Caco-2 (cell line): ENCODE results near the gene SCN1B. TPM values are rescaled to one million over a fixed set of nuclear protein-coding genes. Genes with fewer than 3 reads are reported as not detected.

Experiments used
- BruUV-seq: library from RNA; stranded (reverse); fragments of 400-500 nt; replicated peaks from 2 replicates; lab custom pipeline; 2021; lab: Mats Ljungman, UMichigan
- CTCF ChIA-PET: fragments of 300-600 bp; sonication (Branson Sonifier 250); formaldehyde crosslinking; loops from one replicate; lab custom pipeline; 2022; ENCODE audit warnings: antibody characterized with exemption; lab: Charles Lee
- POLR2A ChIA-PET: fragments of 300-600 bp; sonication (Branson Sonifier 250); formaldehyde crosslinking; loops from one replicate; lab custom pipeline; 2022; ENCODE audit warnings: antibody characterized with exemption; lab: Charles Lee
- DNase-seq, 2 experiments: peaks; one replicate each; pipeline versions ENCODE4 v3.0.0 to v3.0.0-alpha.2; 2020 to 2022
- H3K27me3 ChIP-seq: replicated peaks from 2 replicates; pipeline ENCODE4 v1.6.0; 2011; ENCODE audit warnings: low read length; ENCODE audit not compliant: control insufficient read depth, insufficient read depth
- H3K36me3 ChIP-seq: 2 replicates; pipeline ENCODE4 v1.5.1; 2011; ENCODE audit warnings: low read length; ENCODE audit not compliant: control insufficient read depth, insufficient read depth
- H3K4me1 ChIP-seq: fragments of 250-450 bp; sonication (Bioruptor Pico); 2 replicates; pipeline ENCODE4 v1.5.1; 2020; ENCODE audit warnings: mild to moderate bottlenecking
- H3K4me3 ChIP-seq: 2 replicates; pipeline ENCODE4 v1.5.1; 2011; ENCODE audit warnings: low read depth, mild to moderate bottlenecking, control low read depth, low read length
- H3K9me3 ChIP-seq: fragments of 250-450 bp; sonication (Bioruptor Pico); 2 replicates; pipeline ENCODE4 v1.5.1; 2020; ENCODE audit warnings: mild to moderate bottlenecking, moderate library complexity
- H3K27ac Mint-ChIP-seq: one replicate; pipeline ENCODE4 v1.8.0; 2022; ENCODE audit warnings: mixed read lengths; ENCODE audit not compliant: unreplicated experiment
- H3K27me3 Mint-ChIP-seq: one replicate; pipeline ENCODE4 v1.8.0; 2022; ENCODE audit warnings: mixed read lengths; ENCODE audit not compliant: insufficient read depth, unreplicated experiment
- H3K36me3 Mint-ChIP-seq: one replicate; pipeline ENCODE4 v1.8.0; 2022; ENCODE audit warnings: mild to moderate bottlenecking, mixed read lengths; ENCODE audit not compliant: insufficient read depth, unreplicated experiment
- H3K4me1 Mint-ChIP-seq: one replicate; pipeline ENCODE4 v1.8.0; 2022; ENCODE audit warnings: low read depth, mixed read lengths; ENCODE audit not compliant: unreplicated experiment
- H3K4me3 Mint-ChIP-seq: one replicate; pipeline ENCODE4 v1.8.0; 2022; ENCODE audit warnings: mild to moderate bottlenecking, moderate library complexity, mixed read lengths; ENCODE audit not compliant: unreplicated experiment
- H3K9me3 Mint-ChIP-seq: one replicate; pipeline ENCODE4 v1.8.0; 2022; ENCODE audit warnings: mixed read lengths; ENCODE audit not compliant: unreplicated experiment
- intact Hi-C: fragments of 100-400 bp; cut with micrococcal nuclease; formaldehyde crosslinking; loops from one replicate; pipeline ENCODE4 v1.10.0; 2022; ENCODE audit not compliant: unreplicated experiment
- total RNA-seq: library from RNA; stranded (reverse); gene quantifications from 2 replicates; pipeline ENCODE4 v1.2.3, GENCODE V29; 2022
- TF ChIP-seq, protein P1 (sequence below), 2 experiments: fragments of 200-600 bp in 1 of 2; IDR thresholded peaks; 1 replicate in 1 of 2; 2 replicates in 1 of 2; pipeline versions ENCODE4 v1.5.1 to v1.8.0; 2011 to 2022; ENCODE audit warnings: antibody characterized with exemption in 1 of 2, control low read depth in 1 of 2, inconsistent platforms in 1 of 2, low read depth in 1 of 2, low read length in 1 of 2, mild to moderate bottlenecking in 1 of 2, moderate library complexity in 1 of 2; ENCODE audit not compliant: insufficient read depth in 1 of 2, severe bottlenecking in 1 of 2, unreplicated experiment in 1 of 2

SCN1B gene
- total RNA-seq, 1 experiment from 2014 or later = 1.7 TPM

DNA sequence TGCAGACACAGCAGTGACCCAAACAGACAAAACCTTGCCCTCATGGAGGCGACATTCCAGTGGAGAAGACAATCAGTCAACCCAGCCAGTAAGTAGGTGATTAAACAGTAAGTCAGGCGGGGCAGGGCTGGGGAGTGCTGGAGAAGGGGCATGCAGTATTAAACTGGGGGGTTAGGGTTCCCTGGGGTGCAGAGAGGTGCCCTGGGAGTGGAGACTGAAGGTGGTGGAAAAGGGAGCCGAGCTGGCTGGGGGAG is 54.2 kb downstream of the SCN1B start:
- Mint-ChIP-seq H3K4me1 (peaks cover 14% of the 10 kb centered on the region), H3K27ac (no peak overlapping the region), H3K36me3 (no peaks in the 10 kb centered on the region), H3K4me3 (no peak overlapping the region), H3K27me3 (no peaks in the 10 kb centered on the region), H3K9me3 (no peaks in the 10 kb centered on the region)
- intact Hi-C loops = no loop called here
- H3K4me1 ChIP-seq = peaks cover 14% of the 10 kb centered on the region; the same call in 1 of the 2 replicates
- no peaks in the 10 kb centered on the region for H3K36me3 ChIP-seq
- BruUV-seq = no TSS peak
- POLR2A ChIA-PET = no interaction called here
- H3K27me3 ChIP-seq = no peaks in the 10 kb centered on the region
- H3K9me3 ChIP-seq = no peaks in the 10 kb centered on the region
- no peak overlapping the region for H3K4me3 ChIP-seq
- DNase-seq = no peak
- CTCF ChIA-PET = no interaction called here
- TF ChIP-seq, protein P1, sequence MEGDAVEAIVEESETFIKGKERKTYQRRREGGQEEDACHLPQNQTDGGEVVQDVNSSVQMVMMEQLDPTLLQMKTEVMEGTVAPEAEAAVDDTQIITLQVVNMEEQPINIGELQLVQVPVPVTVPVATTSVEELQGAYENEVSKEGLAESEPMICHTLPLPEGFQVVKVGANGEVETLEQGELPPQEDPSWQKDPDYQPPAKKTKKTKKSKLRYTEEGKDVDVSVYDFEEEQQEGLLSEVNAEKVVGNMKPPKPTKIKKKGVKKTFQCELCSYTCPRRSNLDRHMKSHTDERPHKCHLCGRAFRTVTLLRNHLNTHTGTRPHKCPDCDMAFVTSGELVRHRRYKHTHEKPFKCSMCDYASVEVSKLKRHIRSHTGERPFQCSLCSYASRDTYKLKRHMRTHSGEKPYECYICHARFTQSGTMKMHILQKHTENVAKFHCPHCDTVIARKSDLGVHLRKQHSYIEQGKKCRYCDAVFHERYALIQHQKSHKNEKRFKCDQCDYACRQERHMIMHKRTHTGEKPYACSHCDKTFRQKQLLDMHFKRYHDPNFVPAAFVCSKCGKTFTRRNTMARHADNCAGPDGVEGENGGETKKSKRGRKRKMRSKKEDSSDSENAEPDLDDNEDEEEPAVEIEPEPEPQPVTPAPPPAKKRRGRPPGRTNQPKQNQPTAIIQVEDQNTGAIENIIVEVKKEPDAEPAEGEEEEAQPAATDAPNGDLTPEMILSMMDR (IDR thresholded peaks at IDR 0.05; ENCODE audit: insufficient read depth in 1 of 2, low read depth in 1 of 2, low read length in 1 of 2, severe bottlenecking in 1 of 2, unreplicated experiment in 1 of 2) = no peak

DNA sequence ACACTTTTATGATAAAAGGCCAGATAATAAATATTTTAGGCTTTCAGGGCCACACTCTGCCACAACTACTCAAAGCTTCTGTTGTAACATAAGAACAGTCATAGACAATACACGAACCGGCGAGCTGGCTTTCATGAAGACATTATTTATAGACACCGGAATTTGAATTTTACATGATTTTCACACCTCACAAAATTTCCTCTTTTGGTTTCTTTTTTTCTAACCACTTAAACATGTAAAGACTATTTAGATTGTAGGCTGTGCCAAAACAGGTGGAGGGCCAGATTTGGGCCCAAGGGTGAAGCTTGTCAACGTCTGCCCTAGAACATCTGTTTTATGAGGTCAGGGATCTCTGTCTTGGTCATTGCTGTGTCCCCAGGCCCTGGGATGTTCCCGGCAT is 55.7 kb downstream of the SCN1B start:
- Histone ChIP-seq H3K27me3 (no peaks in the 10 kb centered on the region), H3K4me1 (peaks cover 14% of the 10 kb centered on the region; the same call in 1 of the 2 replicates), H3K4me3 (no peak overlapping the region), H3K36me3 (no peaks in the 10 kb centered on the region), H3K9me3 (no peaks in the 10 kb centered on the region)
- H3K4me1 Mint-ChIP-seq = peaks cover 14% of the 10 kb centered on the region
- intact Hi-C loops = no loop called here
- DNase-seq = no peak
- CTCF ChIA-PET = no interaction called here
- H3K4me3 Mint-ChIP-seq = no peak overlapping the region
- H3K27ac Mint-ChIP-seq = no peak overlapping the region
- TF ChIP-seq, protein P1 (IDR thresholded peaks at IDR 0.05; ENCODE audit: insufficient read depth in 1 of 2, low read depth in 1 of 2, low read length in 1 of 2, severe bottlenecking in 1 of 2, unreplicated experiment in 1 of 2) = no peak
- H3K27me3 Mint-ChIP-seq = no peaks in the 10 kb centered on the region
- POLR2A ChIA-PET = no interaction called here
- no peaks in the 10 kb centered on the region for H3K9me3 Mint-ChIP-seq
- no peaks in the 10 kb centered on the region for H3K36me3 Mint-ChIP-seq
- no TSS peak for BruUV-seq

- peaks cover 14% of the 10 kb centered on the region for H3K4me1 Mint-ChIP-seq
- TF ChIP-seq, protein P1 (IDR thresholded peaks at IDR 0.05; ENCODE audit: insufficient read depth in 1 of 2, low read depth in 1 of 2, low read length in 1 of 2, severe bottlenecking in 1 of 2, unreplicated experiment in 1 of 2) = no peak
- H3K9me3 Mint-ChIP-seq = no peaks in the 10 kb centered on the region
- Histone ChIP-seq H3K4me3 (no peak overlapping the region), H3K9me3 (no peaks in the 10 kb centered on the region), H3K27me3 (no peaks in the 10 kb centered on the region), H3K36me3 (no peaks in the 10 kb centered on the region), H3K4me1 (peaks cover 14% of the 10 kb centered on the region; the same call in 1 of the 2 replicates)
- intact Hi-C loops = no loop called here
- CTCF ChIA-PET = no interaction called here
- H3K27ac Mint-ChIP-seq = no peak overlapping the region
- H3K36me3 Mint-ChIP-seq = no peaks in the 10 kb centered on the region
- DNase-seq = no peak
- POLR2A ChIA-PET = no interaction called here
- BruUV-seq = no TSS peak
- no peak overlapping the region for H3K4me3 Mint-ChIP-seq
- no peaks in the 10 kb centered on the region for H3K27me3 Mint-ChIP-seq
These were observed 56.2 kb downstream of the SCN1B start for GRCh38 chr19:35086455-35086854.
